Cardiac muscle cell (in vitro differentiated cells and primary cell): Measurements from ENCODE around the gene LIPA. TPM values are rescaled to one million over a fixed set of nuclear protein-coding genes. Genes with fewer than 3 reads are reported as not detected.
A peak's percentile ranks its signal among the peaks of the same experiment; 100 is the strongest.

Experiments
- DNase-seq, 2 donors: peaks; one replicate each; pipeline versions ENCODE4 v3.0.0 to v3.0.0-alpha.2; 2010 to 2017; ENCODE audit warnings: low read depth in 1 of 2, low spot score in 1 of 2
- H3K27ac ChIP-seq: fragments of 200-600 bp; sonication (generic); 2 replicates; pipeline ENCODE4 v1.5.1; 2016
- H3K27me3 ChIP-seq: fragments of 200-600 bp; sonication (generic); 2 replicates; pipeline ENCODE4 v1.6.0; 2016; ENCODE audit warnings: control low read depth
- H3K36me3 ChIP-seq: fragments of 200-600 bp; sonication (generic); 2 replicates; pipeline ENCODE4 v1.5.1; 2016; ENCODE audit warnings: control low read depth
- H3K4me1 ChIP-seq: fragments of 200-600 bp; sonication (generic); 2 replicates; pipeline ENCODE4 v1.8.1; 2017; ENCODE audit warnings: low read depth, mild to moderate bottlenecking, mixed run types
- H3K4me3 ChIP-seq: fragments of 200-600 bp; sonication (generic); 2 replicates; pipeline ENCODE4 v1.5.1; 2016; ENCODE audit warnings: mild to moderate bottlenecking
- H3K9me3 ChIP-seq: fragments of 200-600 bp; sonication (generic); 2 replicates; pipeline ENCODE4 v1.5.1; 2017; ENCODE audit warnings: low read depth, mild to moderate bottlenecking, control low read depth
- CTCF ChIP-seq: IDR thresholded peaks from 2 replicates; pipeline ENCODE4 v1.5.1; 2012; ENCODE audit warnings: low read depth, mild to moderate bottlenecking, low read length
- polyA plus RNA-seq: library from polyadenylated mRNA; unstranded; fragments of >200 nt; fragmentation: Nextera tagmentation; extraction: Ambion mirVana; gene quantifications from 2 replicates; pipeline ENCODE4 v1.2.1, GENCODE V29; 2016
- total RNA-seq: library from RNA; depleted of rRNA; stranded (reverse); fragments of >200 nt; gene quantifications from 2 replicates; pipeline ENCODE4 v1.2.3, GENCODE V29; 2016

Gene LIPA
- total and polyA plus RNA-seq, 2 experiments from 2014 or later: 6.8 to 12.3 TPM

- Histone ChIP-seq H3K9me3 (no peaks in the 10 kb centered on the region), H3K4me3 (no peak overlapping the region), H3K36me3 (no peaks in the 10 kb centered on the region), H3K27ac (no peak overlapping the region), H3K27me3 (no peaks in the 10 kb centered on the region), H3K4me1 (no peaks in the 10 kb centered on the region)
- DNase-seq: peak in 1 of 2 donors; percentile 34
- TF ChIP-seq CTCF: no peak
Measured at GRCh38 chr10:89269433-89270152, 18.0 kb upstream of the LIPA start.

GRCh38 chr10:89266721-89267453 is 15.3 kb upstream of the LIPA start:
- H3K27me3 ChIP-seq: no peaks in the 10 kb centered on the region
- H3K27ac ChIP-seq: no peak overlapping the region
- DNase-seq: no peak
- no peaks in the 10 kb centered on the region for H3K4me1 ChIP-seq
- no peak overlapping the region for H3K4me3 ChIP-seq
- TF ChIP-seq CTCF: no peak
- H3K9me3 ChIP-seq: no peaks in the 10 kb centered on the region
- no peaks in the 10 kb centered on the region for H3K36me3 ChIP-seq

- TF ChIP-seq CTCF: no peak
- no peaks in the 10 kb centered on the region for H3K36me3 ChIP-seq
- DNase-seq: no peak
Measured at GRCh38 chr10:89263531-89263930, 12.0 kb upstream of the LIPA start.

GRCh38 chr10:89263091-89263490 is 11.5 kb upstream of the LIPA start:
- Histone ChIP-seq H3K4me1 (peaks cover 6% of the 10 kb centered on the region), H3K36me3 (no peaks in the 10 kb centered on the region), H3K27ac (no peak overlapping the region), H3K27me3 (no peaks in the 10 kb centered on the region), H3K9me3 (no peaks in the 10 kb centered on the region), H3K4me3 (no peak overlapping the region)
- DNase-seq: no peak
- TF ChIP-seq CTCF: no peak

More at GRCh38 chr10:89263531-89263930, 12.0 kb upstream of the LIPA start:
- Histone ChIP-seq H3K4me1 (peaks cover 6% of the 10 kb centered on the region), H3K27ac (no peak overlapping the region), H3K9me3 (no peaks in the 10 kb centered on the region), H3K27me3 (no peaks in the 10 kb centered on the region), H3K4me3 (no peak overlapping the region)

- H3K27me3 ChIP-seq: no peaks in the 10 kb centered on the region
- no peak overlapping the region for H3K27ac ChIP-seq
- H3K4me3 ChIP-seq: no peak overlapping the region
- DNase-seq: no peak
- peaks cover 6% of the 10 kb centered on the region for H3K4me1 ChIP-seq
- H3K9me3 ChIP-seq: no peaks in the 10 kb centered on the region
- TF ChIP-seq CTCF: no peak
- H3K36me3 ChIP-seq: no peaks in the 10 kb centered on the region
Measured at GRCh38 chr10:89262086-89263051, 10.8 kb upstream of the LIPA start.
